GM18508 (cell line): ENCODE data around the gene TFAM.

Source experiments
- ATAC-seq: cut with Tn5 transposase; IDR thresholded peaks from one replicate; pipeline ENCODE4 v1.9.1; 2021; ENCODE audit warnings: moderate number of reproducible peaks; ENCODE audit not compliant: insufficient read depth, unreplicated experiment

The TFAM gene

GRCh38 chr10:58431903-58432302 lies 46.7 kb downstream of the TFAM start:
- ATAC-seq: no peak

- no peak for ATAC-seq
Measured at GRCh38 chr10:58433066-58433465, 47.9 kb downstream of the TFAM start.

- no peak for ATAC-seq
Measured at GRCh38 chr10:58433571-58433970, 48.4 kb downstream of the TFAM start.

GRCh38 chr10:58435297-58435985 lies 50.2 kb downstream of the TFAM start:
- ATAC-seq: no peak

- ATAC-seq: no peak
Measured at GRCh38 chr10:58436071-58436470, 50.9 kb downstream of the TFAM start.

- no peak for ATAC-seq
Measured at GRCh38 chr10:58438340-58438871, 53.2 kb downstream of the TFAM start.

- ATAC-seq: no peak
Measured at GRCh38 chr10:58438986-58439385, 53.8 kb downstream of the TFAM start.

- ATAC-seq: no peak
Measured at GRCh38 chr10:58439632-58440364, 54.6 kb downstream of the TFAM start.

GRCh38 chr10:58440484-58440883 lies 55.3 kb downstream of the TFAM start:
- ATAC-seq: no peak

- ATAC-seq: no peak
Measured at GRCh38 chr10:58444321-58444720, 59.1 kb downstream of the TFAM start.

- no peak for ATAC-seq
Measured at GRCh38 chr10:58444876-58445275, 59.7 kb downstream of the TFAM start.

- no peak for ATAC-seq
Measured at GRCh38 chr10:58448121-58448935, 63.1 kb downstream of the TFAM start.
